COLO668 (cell line): Measurements from ENCODE around the gene RGS14.

ENCODE experiments used
- DNase-seq: peaks from one replicate; lab custom pipeline; 2025; ENCODE audit not compliant: unreplicated experiment; lab: John Stamatoyannopoulos, UW

Gene RGS14

GRCh38 chr5:177377851-177378776, 20.4 kb downstream of the RGS14 start:
- DNase-seq, result no peak

DNA sequence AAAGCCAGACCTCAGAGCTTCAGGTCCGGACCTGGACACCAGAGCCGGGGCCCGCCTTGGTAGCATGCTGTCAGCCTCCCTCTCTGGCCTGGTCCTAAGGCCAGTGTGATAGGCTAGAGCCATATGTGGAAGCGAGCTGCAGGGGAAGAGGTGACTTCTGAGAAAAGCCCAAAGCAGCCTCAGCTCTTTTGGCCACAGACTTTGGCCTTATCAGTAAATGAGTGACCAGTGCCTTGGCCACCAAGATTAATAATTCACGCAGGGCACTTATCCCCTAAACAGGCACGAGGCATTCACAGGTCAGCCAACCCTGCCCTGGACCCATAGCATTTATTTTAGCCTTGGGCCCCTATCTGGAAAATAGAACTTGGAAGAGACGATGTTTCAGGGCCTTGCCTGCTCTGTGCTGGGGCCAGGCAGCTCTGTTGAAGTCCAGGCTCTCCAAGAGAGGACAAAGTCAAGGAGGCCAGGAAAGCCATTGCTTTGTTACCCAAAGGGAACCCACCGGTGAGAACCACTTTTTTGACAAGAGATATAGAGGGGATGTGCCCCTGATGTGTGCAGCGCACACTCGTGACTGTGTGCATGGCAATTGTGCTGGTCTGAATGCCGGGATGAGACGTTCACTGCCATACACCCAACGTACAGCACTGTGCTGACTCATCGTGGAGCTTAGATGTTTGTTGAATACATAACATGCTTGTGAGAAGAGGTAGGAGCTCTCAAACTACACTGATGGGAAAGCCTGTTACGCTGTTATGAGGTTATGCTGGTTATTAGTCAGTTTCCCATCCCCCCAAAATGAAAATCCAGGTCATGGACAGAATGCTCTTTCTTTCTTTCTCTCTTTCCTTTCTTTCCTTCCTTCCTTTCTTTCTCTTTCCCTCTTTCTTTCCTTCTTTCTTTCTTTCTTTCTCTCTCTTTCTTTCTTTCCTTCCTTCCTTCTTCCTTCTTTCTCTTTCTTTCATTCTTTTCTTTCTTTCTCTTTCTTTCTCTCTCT, 21.5 kb downstream of the RGS14 start:
- peak; percentile 17 for DNase-seq

DNA sequence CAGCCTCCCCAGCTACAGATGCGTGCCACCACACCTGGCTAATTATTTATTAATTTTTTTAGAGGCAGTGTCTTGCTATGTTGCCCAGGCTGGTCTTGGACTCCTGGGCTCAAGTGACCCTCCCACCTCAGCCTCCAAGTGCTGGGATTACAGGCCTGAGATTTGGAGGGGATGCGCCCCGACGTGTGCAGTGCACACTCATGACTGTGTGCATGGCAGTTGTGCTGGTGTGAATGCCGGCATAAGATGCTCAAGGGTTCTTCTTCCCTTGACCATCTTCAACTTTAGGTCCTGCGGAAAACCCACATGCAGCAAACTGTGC, 23.0 kb downstream of the RGS14 start:
- no peak for DNase-seq

DNA sequence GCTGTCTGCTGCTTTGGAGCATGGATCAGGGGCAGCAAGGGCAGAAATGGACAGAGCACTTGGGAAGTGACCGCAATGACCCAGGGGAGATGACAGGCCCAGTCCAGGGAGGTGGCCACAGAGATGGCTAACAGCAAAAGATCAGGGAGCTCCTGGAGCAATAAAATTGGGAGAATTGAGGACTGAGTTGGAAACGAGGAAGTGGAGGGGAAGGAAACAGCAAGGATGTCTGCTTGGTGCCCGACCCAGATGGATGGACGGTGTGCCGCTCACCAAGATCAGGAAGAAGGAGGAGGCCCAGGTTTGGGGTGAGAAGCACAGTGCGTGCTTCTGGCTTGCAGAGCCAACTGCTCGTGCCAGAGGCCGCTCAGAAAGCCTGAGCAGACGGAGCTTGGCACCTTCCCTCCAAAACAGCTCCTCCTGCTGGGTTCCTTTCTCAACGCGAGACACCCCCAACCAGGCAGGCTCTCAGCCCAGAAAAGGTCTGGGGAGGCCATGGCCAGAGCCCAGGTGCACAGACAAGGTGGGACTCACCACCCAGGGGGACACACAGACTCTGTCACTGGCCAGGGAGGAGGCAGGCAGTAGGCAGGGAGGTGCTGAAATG, 24.8 kb downstream of the RGS14 start:
- DNase-seq, result no peak

- no peak for DNase-seq
Observed at GRCh38 chr5:177383181-177383580, 25.5 kb downstream of the RGS14 start.

GRCh38 chr5:177384134-177384533, 26.4 kb downstream of the RGS14 start, which contains the start of gene SLC34A1:
SLC34A1 (plus strand) TSS chr5:177384434; CDS start chr5:177385742, 1,308 bp downstream.
- no peak for DNase-seq

GRCh38 chr5:177385720-177386119, 28.0 kb downstream of the RGS14 start:
- DNase-seq, result no peak

- DNase-seq, result no peak
Observed at GRCh38 chr5:177386542-177386941, 28.8 kb downstream of the RGS14 start.

GRCh38 chr5:177387405-177387804, 29.7 kb downstream of the RGS14 start:
- DNase-seq, result peak; percentile 25

DNA sequence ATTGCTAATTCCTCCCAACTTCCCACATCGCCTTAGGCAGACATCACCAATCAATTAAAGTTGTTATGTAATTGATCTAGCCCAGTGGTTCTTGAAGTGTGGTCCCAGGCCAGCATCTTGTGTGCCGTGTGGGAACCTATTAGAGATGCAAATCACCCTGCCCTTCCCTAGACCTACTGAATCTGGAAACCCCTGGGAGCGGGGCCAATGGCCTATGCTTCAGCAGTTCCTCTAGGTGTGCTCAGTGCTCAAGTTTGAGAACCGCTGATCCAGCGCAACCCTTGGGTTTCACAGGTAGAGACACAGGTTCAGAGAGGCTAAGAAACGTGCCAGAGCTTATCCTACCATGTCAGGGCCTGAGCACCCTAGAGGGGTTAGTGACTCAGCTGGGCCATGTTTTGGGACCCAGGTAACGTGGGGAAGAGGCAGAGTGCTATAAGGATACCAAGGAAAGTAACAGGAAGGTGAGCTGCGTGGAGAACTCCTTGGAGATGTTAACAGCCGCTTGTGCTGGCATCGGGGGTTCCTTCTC, 30.9 kb downstream of the RGS14 start:
- DNase-seq, result no peak

GRCh38 chr5:177389241-177390169, 31.8 kb downstream of the RGS14 start:
- no peak for DNase-seq

DNA sequence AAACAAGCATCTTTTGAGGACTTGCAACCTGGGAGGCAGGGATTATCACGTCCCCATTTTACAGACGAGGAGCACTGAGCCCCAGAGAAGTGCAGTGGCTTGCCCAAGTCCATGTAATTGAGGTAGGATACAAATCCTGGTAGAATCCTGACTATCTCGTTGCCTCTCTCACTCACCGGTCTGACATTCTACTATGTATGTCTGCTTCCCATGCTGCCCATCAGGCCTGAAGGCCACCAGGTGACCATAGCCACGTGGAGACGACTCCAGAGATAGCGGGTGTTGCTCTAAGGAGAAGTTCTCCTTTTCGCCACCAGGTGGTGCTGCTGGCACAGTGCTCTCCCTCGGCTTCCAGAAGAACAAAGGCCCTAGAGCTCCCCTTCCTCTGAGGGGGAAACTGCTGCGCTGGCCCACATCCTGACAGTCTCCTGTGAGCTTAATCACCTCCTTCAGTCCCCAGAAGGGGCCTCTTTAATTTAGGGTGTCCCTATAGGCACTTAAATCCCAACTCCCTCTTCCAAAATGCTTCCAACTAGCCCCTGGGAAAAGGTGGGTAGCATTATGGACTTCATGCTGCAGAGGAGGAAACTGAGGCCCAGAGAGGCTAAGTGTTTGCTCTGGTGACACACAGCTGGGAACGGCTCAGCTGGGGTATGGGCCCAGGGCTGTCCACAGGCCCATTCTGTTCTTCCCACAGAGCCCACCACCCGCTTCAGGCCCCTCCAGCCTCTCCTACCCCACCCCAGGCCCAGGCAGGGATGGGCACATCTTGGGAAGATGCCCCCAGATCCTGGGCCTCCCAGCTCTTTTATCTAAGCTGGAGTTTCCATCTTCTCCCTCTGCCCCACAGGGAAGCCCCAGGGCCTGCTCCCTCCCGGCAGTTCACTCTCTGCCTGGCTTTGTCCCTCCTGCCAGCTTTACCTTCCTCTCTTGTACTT, 32.9 kb downstream of the RGS14 start:
- DNase-seq, result peak; percentile 71

GRCh38 chr5:177392765-177393164, 35.0 kb downstream of the RGS14 start:
- DNase-seq, result no peak

GRCh38 chr5:177393206-177393765, 35.6 kb downstream of the RGS14 start:
- no peak for DNase-seq

GRCh38 chr5:177393990-177394389, 36.3 kb downstream of the RGS14 start:
- peak; percentile 36 for DNase-seq

DNA sequence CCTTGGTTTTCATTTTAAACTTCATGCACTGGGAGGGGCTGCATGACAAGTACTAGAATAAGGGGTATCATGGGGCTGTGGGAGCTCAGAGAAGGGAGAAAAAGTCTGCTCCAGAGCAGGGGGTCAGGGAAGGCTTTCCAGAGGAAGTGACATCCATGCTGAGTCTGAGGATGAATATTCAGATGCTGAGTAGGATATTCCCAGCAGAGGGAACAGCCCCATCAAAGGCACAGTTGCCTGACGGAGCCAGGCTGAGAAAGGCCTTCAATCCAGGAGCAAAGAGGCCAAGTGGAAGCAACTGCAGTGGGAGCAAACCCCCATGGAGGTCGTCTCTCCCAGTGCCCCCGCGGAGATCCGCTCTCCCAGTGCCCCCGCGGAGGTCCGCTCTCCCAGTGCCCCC, 38.4 kb downstream of the RGS14 start:
- DNase-seq, result no peak

DNA sequence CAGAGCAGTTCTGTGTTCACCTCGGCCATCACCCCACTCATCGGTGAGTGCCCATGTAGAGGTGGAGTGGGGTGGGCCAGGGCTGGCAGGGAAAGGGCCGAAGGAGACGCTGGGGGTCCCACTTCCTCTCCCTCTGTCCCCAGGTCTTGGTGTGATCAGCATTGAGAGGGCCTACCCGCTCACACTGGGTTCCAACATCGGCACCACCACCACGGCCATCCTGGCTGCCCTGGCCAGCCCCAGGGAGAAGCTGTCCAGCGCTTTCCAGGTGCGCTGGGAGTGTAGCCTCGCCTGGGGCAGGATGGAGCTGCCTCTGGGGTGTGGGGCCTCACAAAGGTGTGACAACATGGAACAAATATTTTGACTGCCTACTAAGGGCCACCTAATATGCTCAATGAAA, 39.1 kb downstream of the RGS14 start:
- no peak for DNase-seq

- DNase-seq, result no peak
Observed at GRCh38 chr5:177397875-177398390, 40.2 kb downstream of the RGS14 start.
